GM23338 (cell line): Measurements from ENCODE around the gene CNN2. TPM values are rescaled to one million over a fixed set of nuclear protein-coding genes. Genes with fewer than 3 reads are reported as not detected.

Experiments used
- ATAC-seq: fragments of 200-7000 bp; cut with Tn5 transposase; 3 replicates; pipeline ENCODE4 v1.9.1; 2020
- DNase-seq: peaks from one replicate; pipeline ENCODE4 v3.0.0-alpha.2; 2015; ENCODE audit warnings: low spot score
- H2AFZ ChIP-seq: fragments of 200-600 bp; sonication (generic); 2 replicates; pipeline ENCODE4 v1.8.0; 2016; ENCODE audit warnings: antibody characterized with exemption, mild to moderate bottlenecking, moderate library complexity
- H3F3A ChIP-seq: fragments of 200-600 bp; sonication (generic); replicated peaks from 2 replicates; pipeline ENCODE4 v1.8.0; 2017; ENCODE audit warnings: antibody characterized with exemption, mixed run types, low read depth
- H3K27ac ChIP-seq: fragments of 200-600 bp; sonication (generic); 2 replicates; pipeline ENCODE4 v1.6.1; 2016; ENCODE audit warnings: low read depth
- H3K27me3 ChIP-seq: fragments of 200-600 bp; sonication (generic); 2 replicates; pipeline ENCODE4 v1.8.0; 2016; ENCODE audit warnings: mild to moderate bottlenecking, mixed run types, moderate library complexity; ENCODE audit not compliant: insufficient read depth
- H3K36me3 ChIP-seq: fragments of 200-600 bp; sonication (generic); 2 replicates; pipeline ENCODE4 v1.8.0; 2016; ENCODE audit warnings: mild to moderate bottlenecking; ENCODE audit not compliant: insufficient read depth
- H3K4me1 ChIP-seq: fragments of 200-600 bp; sonication (generic); 2 replicates; pipeline ENCODE4 v1.8.0; 2016; ENCODE audit warnings: mild to moderate bottlenecking, moderate library complexity; ENCODE audit not compliant: insufficient read depth
- H3K4me2 ChIP-seq: fragments of 200-600 bp; sonication (generic); 2 replicates; pipeline ENCODE4 v1.7.1; 2017; ENCODE audit warnings: mixed run types
- H3K4me3 ChIP-seq: fragments of 200-600 bp; sonication (generic); 2 replicates; pipeline ENCODE4 v1.6.1; 2016; ENCODE audit warnings: mixed run types
- H3K79me2 ChIP-seq: fragments of 200-600 bp; sonication (generic); replicated peaks from 2 replicates; pipeline ENCODE4 v1.8.0; 2017; ENCODE audit warnings: mild to moderate bottlenecking; ENCODE audit not compliant: insufficient read depth
- H3K9me2 ChIP-seq: fragments of 200-600 bp; sonication (generic); 2 replicates; pipeline ENCODE4 v1.8.0; 2017; ENCODE audit not compliant: insufficient read depth
- H4K20me1 ChIP-seq: fragments of 200-600 bp; sonication (generic); replicated peaks from 2 replicates; pipeline ENCODE4 v1.8.0; 2017; ENCODE audit warnings: mild to moderate bottlenecking; ENCODE audit not compliant: insufficient read depth
- H3K27ac Mint-ChIP-seq: 2 replicates; pipeline ENCODE4 v1.8.0; 2020; ENCODE audit warnings: inconsistent platforms, mild to moderate bottlenecking, moderate library complexity, mixed read lengths
- H3K27me3 Mint-ChIP-seq: 3 replicates; pipeline ENCODE4 v1.8.0; 2022; ENCODE audit warnings: low read depth, mild to moderate bottlenecking, moderate library complexity, mixed read lengths, inconsistent platforms; ENCODE audit not compliant: insufficient read depth, poor library complexity
- H3K36me3 Mint-ChIP-seq: 3 replicates; pipeline ENCODE4 v1.8.0; 2021; ENCODE audit warnings: low read depth, mild to moderate bottlenecking, inconsistent platforms, moderate library complexity, mixed read lengths
- H3K4me1 Mint-ChIP-seq: 3 replicates; pipeline ENCODE4 v1.8.0; 2020; ENCODE audit warnings: mild to moderate bottlenecking, inconsistent platforms, mixed read lengths
- H3K4me3 Mint-ChIP-seq: 3 replicates; pipeline ENCODE4 v1.8.0; 2021; ENCODE audit warnings: moderate library complexity, mild to moderate bottlenecking, inconsistent platforms, mixed read lengths
- H3K9me3 Mint-ChIP-seq: 3 replicates; pipeline ENCODE4 v1.8.0; 2020; ENCODE audit warnings: moderate library complexity, mild to moderate bottlenecking, inconsistent platforms, mixed read lengths
- EZH2 ChIP-seq: fragments of 200-600 bp; sonication (generic); IDR thresholded peaks from one replicate; pipeline ENCODE4 v1.8.0; 2017; ENCODE audit warnings: antibody characterized with exemption, mild to moderate bottlenecking, low read depth; ENCODE audit not compliant: unreplicated experiment
- JUNB ChIP-seq: IDR thresholded peaks from one replicate; pipeline ENCODE4 v1.6.1; 2016; ENCODE audit warnings: antibody characterized with exemption; ENCODE audit not compliant: unreplicated experiment
- NANOG ChIP-seq: IDR thresholded peaks from 2 replicates; pipeline ENCODE4 v1.6.1; 2016; ENCODE audit warnings: antibody characterized with exemption, borderline replicate concordance
- POLR2AphosphoS5 ChIP-seq: IDR thresholded peaks from 2 replicates; pipeline ENCODE4 v1.6.1; 2016; ENCODE audit warnings: antibody characterized with exemption, low read depth
- STAT1 ChIP-seq: IDR thresholded peaks from one replicate; pipeline ENCODE4 v1.6.1; 2016; ENCODE audit warnings: antibody characterized with exemption; ENCODE audit not compliant: unreplicated experiment
- ZNF114 ChIP-seq: fragments of 250-450 bp; sonication (Bioruptor Pico); IDR thresholded peaks from 2 replicates; pipeline ENCODE4 v1.5.0; 2020; ENCODE audit warnings: mild to moderate bottlenecking, moderate library complexity
- ZNF331 ChIP-seq: fragments of 250-450 bp; sonication (Bioruptor Pico); IDR thresholded peaks from 2 replicates; pipeline ENCODE4 v1.5.0; 2020; ENCODE audit warnings: low read depth, mild to moderate bottlenecking, moderate library complexity
- polyA plus RNA-seq: library from polyadenylated mRNA; unstranded; fragments of >200 nt; fragmentation: Nextera tagmentation; extraction: Ambion mirVana; gene quantifications from 2 replicates; pipeline ENCODE4 v1.2.1, GENCODE V29; 2016
- total RNA-seq: library from RNA; depleted of rRNA; stranded (reverse); fragments of >200 nt; shearing (Covaris generic); gene quantifications from 2 replicates; pipeline ENCODE4 v1.2.3, GENCODE V29; 2014
- TF ChIP-seq, protein P1 (sequence below), 2 experiments: fragments of 200-600 bp in 1 of 2; sonication (generic) in 1 of 2; conservative IDR thresholded peaks; 2 replicates each; pipeline versions ENCODE4 v1.5.1 to v1.6.1; 2016 to 2017; ENCODE audit warnings: antibody characterized with exemption in 2 of 2, low read depth in 2 of 2, mild to moderate bottlenecking in 2 of 2, moderate library complexity in 1 of 2
- TF ChIP-seq, protein P2 (sequence below): IDR thresholded peaks from one replicate; pipeline ENCODE4 v1.6.1; 2018; ENCODE audit warnings: antibody characterized with exemption; ENCODE audit not compliant: unreplicated experiment
- TF ChIP-seq, protein P3 (sequence below): IDR thresholded peaks from 2 replicates; pipeline ENCODE4 v1.6.1; 2016; ENCODE audit warnings: antibody characterized with exemption
- TF ChIP-seq, protein P4 (sequence below): fragments of 250-450 bp; sonication (Bioruptor Pico); IDR thresholded peaks from 2 replicates; pipeline ENCODE4 v1.5.0; 2020; ENCODE audit warnings: mild to moderate bottlenecking, moderate library complexity

CNN2 gene
- total and polyA plus RNA-seq, 2 experiments from 2014 or later = 330 to 392 TPM

DNA sequence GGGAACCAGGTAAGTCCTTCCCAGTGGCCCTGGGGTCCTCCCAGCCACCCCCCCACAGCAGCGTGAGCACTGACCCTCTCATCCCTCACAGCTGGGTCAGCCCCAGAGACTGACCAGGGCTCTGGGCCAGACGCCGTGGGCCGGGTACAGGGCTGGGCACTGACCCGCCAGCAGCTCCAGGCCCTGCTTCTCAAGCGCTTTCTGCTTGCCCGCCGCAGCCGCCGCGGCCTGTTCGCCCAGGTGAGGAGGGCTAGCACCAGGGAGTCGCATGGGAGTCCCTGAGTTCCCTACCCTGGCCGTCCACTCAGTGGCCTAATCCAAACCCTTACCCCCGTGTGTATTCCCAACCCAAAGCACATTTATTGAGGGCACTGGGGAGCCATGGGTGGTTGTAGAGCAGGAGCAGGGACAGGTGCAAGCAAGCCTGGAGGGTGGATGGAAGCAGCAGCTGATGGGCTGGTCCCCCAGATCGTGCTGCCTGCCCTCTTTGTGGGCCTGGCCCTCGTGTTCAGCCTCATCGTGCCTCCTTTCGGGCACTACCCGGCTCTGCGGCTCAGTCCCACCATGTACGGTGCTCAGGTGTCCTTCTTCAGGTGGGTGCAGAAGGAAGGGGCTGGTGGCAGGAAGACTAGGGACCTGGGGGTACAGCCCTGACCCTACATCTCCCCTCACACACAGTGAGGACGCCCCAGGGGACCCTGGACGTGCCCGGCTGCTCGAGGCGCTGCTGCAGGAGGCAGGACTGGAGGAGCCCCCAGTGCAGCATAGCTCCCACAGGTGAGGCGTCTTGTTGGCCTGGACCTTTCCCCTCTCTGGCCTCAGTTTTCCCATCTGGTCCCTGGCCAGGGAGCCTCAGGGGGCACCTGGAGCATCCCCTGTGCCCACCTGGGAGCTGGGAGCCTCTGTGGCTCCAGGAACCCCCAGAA is 28.0 kb downstream of the CNN2 start:
- H3K27me3 Mint-ChIP-seq = peaks cover 15% of the 10 kb centered on the region
- H2AFZ ChIP-seq = no peak overlapping the region
- H3K4me1 Mint-ChIP-seq = no peaks in the 10 kb centered on the region
- no peak overlapping the region for H3K27ac ChIP-seq
- no peak for ATAC-seq
- H3K79me2 ChIP-seq = no peaks in the 10 kb centered on the region
- peaks cover 40% of the 10 kb centered on the region for H3K36me3 Mint-ChIP-seq
- H3K9me3 Mint-ChIP-seq = peaks cover 29% of the 10 kb centered on the region
- no peaks in the 10 kb centered on the region for H3K27me3 ChIP-seq
- H3K36me3 ChIP-seq = peaks cover 18% of the 10 kb centered on the region
- H3K9me2 ChIP-seq = no peaks in the 10 kb centered on the region
- no peak overlapping the region for H3K4me3 ChIP-seq
- no peak overlapping the region for H3K4me3 Mint-ChIP-seq
- H3K4me2 ChIP-seq = no peak overlapping the region
- no peak overlapping the region for H3K27ac Mint-ChIP-seq
- H3K4me1 ChIP-seq = no peaks in the 10 kb centered on the region
- no peaks in the 10 kb centered on the region for H4K20me1 ChIP-seq
- no peaks in the 10 kb centered on the region; the same call in 1 of the 2 replicates for H3F3A ChIP-seq
- TF ChIP-seq, protein P1, sequence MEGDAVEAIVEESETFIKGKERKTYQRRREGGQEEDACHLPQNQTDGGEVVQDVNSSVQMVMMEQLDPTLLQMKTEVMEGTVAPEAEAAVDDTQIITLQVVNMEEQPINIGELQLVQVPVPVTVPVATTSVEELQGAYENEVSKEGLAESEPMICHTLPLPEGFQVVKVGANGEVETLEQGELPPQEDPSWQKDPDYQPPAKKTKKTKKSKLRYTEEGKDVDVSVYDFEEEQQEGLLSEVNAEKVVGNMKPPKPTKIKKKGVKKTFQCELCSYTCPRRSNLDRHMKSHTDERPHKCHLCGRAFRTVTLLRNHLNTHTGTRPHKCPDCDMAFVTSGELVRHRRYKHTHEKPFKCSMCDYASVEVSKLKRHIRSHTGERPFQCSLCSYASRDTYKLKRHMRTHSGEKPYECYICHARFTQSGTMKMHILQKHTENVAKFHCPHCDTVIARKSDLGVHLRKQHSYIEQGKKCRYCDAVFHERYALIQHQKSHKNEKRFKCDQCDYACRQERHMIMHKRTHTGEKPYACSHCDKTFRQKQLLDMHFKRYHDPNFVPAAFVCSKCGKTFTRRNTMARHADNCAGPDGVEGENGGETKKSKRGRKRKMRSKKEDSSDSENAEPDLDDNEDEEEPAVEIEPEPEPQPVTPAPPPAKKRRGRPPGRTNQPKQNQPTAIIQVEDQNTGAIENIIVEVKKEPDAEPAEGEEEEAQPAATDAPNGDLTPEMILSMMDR (conservative IDR thresholded peaks at IDR 0.05; ENCODE audit: low read depth in 2 of 2) = no peak
- no peak for TF ChIP-seq ZNF331
- no peak for TF ChIP-seq POLR2AphosphoS5
- TF ChIP-seq NANOG = no peak
- TF ChIP-seq, protein P2, sequence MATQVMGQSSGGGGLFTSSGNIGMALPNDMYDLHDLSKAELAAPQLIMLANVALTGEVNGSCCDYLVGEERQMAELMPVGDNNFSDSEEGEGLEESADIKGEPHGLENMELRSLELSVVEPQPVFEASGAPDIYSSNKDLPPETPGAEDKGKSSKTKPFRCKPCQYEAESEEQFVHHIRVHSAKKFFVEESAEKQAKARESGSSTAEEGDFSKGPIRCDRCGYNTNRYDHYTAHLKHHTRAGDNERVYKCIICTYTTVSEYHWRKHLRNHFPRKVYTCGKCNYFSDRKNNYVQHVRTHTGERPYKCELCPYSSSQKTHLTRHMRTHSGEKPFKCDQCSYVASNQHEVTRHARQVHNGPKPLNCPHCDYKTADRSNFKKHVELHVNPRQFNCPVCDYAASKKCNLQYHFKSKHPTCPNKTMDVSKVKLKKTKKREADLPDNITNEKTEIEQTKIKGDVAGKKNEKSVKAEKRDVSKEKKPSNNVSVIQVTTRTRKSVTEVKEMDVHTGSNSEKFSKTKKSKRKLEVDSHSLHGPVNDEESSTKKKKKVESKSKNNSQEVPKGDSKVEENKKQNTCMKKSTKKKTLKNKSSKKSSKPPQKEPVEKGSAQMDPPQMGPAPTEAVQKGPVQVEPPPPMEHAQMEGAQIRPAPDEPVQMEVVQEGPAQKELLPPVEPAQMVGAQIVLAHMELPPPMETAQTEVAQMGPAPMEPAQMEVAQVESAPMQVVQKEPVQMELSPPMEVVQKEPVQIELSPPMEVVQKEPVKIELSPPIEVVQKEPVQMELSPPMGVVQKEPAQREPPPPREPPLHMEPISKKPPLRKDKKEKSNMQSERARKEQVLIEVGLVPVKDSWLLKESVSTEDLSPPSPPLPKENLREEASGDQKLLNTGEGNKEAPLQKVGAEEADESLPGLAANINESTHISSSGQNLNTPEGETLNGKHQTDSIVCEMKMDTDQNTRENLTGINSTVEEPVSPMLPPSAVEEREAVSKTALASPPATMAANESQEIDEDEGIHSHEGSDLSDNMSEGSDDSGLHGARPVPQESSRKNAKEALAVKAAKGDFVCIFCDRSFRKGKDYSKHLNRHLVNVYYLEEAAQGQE = no peak
- no peak for TF ChIP-seq JUNB
- no peak for TF ChIP-seq ZNF114
- TF ChIP-seq EZH2 = no peak
- TF ChIP-seq, protein P3, sequence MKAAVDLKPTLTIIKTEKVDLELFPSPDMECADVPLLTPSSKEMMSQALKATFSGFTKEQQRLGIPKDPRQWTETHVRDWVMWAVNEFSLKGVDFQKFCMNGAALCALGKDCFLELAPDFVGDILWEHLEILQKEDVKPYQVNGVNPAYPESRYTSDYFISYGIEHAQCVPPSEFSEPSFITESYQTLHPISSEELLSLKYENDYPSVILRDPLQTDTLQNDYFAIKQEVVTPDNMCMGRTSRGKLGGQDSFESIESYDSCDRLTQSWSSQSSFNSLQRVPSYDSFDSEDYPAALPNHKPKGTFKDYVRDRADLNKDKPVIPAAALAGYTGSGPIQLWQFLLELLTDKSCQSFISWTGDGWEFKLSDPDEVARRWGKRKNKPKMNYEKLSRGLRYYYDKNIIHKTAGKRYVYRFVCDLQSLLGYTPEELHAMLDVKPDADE = no peak
- TF ChIP-seq, protein P4, sequence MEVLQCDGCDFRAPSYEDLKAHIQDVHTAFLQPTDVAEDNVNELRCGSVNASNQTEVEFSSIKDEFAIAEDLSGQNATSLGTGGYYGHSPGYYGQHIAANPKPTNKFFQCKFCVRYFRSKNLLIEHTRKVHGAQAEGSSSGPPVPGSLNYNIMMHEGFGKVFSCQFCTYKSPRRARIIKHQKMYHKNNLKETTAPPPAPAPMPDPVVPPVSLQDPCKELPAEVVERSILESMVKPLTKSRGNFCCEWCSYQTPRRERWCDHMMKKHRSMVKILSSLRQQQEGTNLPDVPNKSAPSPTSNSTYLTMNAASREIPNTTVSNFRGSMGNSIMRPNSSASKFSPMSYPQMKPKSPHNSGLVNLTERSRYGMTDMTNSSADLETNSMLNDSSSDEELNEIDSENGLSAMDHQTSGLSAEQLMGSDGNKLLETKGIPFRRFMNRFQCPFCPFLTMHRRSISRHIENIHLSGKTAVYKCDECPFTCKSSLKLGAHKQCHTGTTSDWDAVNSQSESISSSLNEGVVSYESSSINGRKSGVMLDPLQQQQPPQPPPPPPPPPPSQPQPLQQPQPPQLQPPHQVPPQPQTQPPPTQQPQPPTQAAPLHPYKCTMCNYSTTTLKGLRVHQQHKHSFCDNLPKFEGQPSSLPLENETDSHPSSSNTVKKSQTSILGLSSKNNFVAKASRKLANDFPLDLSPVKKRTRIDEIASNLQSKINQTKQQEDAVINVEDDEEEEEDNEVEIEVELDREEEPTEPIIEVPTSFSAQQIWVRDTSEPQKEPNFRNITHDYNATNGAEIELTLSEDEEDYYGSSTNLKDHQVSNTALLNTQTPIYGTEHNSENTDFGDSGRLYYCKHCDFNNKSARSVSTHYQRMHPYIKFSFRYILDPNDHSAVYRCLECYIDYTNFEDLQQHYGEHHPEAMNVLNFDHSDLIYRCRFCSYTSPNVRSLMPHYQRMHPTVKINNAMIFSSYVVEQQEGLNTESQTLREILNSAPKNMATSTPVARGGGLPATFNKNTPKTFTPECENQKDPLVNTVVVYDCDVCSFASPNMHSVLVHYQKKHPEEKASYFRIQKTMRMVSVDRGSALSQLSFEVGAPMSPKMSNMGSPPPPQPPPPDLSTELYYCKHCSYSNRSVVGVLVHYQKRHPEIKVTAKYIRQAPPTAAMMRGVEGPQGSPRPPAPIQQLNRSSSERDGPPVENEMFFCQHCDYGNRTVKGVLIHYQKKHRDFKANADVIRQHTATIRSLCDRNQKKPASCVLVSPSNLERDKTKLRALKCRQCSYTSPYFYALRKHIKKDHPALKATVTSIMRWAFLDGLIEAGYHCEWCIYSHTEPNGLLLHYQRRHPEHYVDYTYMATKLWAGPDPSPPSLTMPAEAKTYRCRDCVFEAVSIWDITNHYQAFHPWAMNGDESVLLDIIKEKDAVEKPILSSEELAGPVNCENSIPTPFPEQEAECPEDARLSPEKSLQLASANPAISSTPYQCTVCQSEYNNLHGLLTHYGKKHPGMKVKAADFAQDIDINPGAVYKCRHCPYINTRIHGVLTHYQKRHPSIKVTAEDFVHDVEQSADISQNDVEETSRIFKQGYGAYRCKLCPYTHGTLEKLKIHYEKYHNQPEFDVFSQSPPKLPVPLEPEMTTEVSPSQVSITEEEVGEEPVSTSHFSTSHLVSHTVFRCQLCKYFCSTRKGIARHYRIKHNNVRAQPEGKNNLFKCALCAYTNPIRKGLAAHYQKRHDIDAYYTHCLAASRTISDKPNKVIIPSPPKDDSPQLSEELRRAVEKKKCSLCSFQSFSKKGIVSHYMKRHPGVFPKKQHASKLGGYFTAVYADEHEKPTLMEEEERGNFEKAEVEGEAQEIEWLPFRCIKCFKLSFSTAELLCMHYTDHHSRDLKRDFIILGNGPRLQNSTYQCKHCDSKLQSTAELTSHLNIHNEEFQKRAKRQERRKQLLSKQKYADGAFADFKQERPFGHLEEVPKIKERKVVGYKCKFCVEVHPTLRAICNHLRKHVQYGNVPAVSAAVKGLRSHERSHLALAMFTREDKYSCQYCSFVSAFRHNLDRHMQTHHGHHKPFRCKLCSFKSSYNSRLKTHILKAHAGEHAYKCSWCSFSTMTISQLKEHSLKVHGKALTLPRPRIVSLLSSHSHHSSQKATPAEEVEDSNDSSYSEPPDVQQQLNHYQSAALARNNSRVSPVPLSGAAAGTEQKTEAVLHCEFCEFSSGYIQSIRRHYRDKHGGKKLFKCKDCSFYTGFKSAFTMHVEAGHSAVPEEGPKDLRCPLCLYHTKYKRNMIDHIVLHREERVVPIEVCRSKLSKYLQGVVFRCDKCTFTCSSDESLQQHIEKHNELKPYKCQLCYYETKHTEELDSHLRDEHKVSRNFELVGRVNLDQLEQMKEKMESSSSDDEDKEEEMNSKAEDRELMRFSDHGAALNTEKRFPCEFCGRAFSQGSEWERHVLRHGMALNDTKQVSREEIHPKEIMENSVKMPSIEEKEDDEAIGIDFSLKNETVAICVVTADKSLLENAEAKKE (CRISPR knock-in tag) = no peak
- no peak for TF ChIP-seq STAT1
- no peak for DNase-seq
